NT2/D1 (cell line): ENCODE data around the gene SMIM1.

Experiments used
- SUZ12 ChIP-seq: IDR thresholded peaks from 2 replicates; pipeline ENCODE4 v1.6.1; 2011; ENCODE audit not compliant: insufficient read length, insufficient read depth; ENCODE audit errors: extremely low read depth
- ZNF274 ChIP-seq: IDR thresholded peaks from 2 replicates; pipeline ENCODE4 v1.6.1; 2011; ENCODE audit warnings: mild to moderate bottlenecking, low read depth, low read length

GRCh38 chr1:3747522-3747848, 25.1 kb upstream of the SMIM1 start:
- TF ChIP-seq ZNF274: no peak
- no peak for TF ChIP-seq SUZ12
